K562 (cell line): ENCODE data around the gene SOWAHA. TPM values are rescaled to one million over a fixed set of nuclear protein-coding genes. Genes with fewer than 3 reads are reported as not detected.
A peak's percentile ranks its signal among the peaks of the same experiment; 100 is the strongest.

Experiments
- CTCFL ChIP-seq: IDR thresholded peaks from 2 replicates; pipeline ENCODE4 v1.6.1; 2011; ENCODE audit warnings: borderline replicate concordance, low read depth, mild to moderate bottlenecking, moderate library complexity, low read length; ENCODE audit not compliant: insufficient read depth, poor library complexity, severe bottlenecking
- DLX4 ChIP-seq: fragments of 250-450 bp; sonication (Bioruptor Pico); IDR thresholded peaks from 2 replicates; pipeline ENCODE4 v1.6.1; 2021; ENCODE audit warnings: mild to moderate bottlenecking
- FIP1L1 ChIP-seq: fragments of 200-400 bp; formaldehyde crosslinking; IDR thresholded peaks from 2 replicates; pipeline ENCODE4 v1.6.1; 2018; ENCODE audit warnings: mild to moderate bottlenecking, low read depth, low read length; ENCODE audit not compliant: poor library complexity, severe bottlenecking
- NR0B1 ChIP-seq: fragments of 450-650 bp; IDR thresholded peaks from one replicate; pipeline ENCODE4 v1.6.1; 2018; ENCODE audit warnings: mild to moderate bottlenecking, moderate library complexity; ENCODE audit not compliant: partially characterized antibody
- NRF1 ChIP-seq, 2 experiments: fragments of 450-650 bp; IDR thresholded peaks in 1 of 2; conservative IDR thresholded peaks in 1 of 2; 2 replicates each; pipeline ENCODE4 v1.6.1; 2014; ENCODE audit warnings: mild to moderate bottlenecking in 2 of 2
- POLR2B ChIP-seq: fragments of 450-650 bp; IDR thresholded peaks from 2 replicates; pipeline ENCODE4 v1.6.1; 2018; ENCODE audit warnings: low read depth; ENCODE audit not compliant: partially characterized antibody
- PREB ChIP-seq: sonication (generic); formaldehyde crosslinking; IDR thresholded peaks from 2 replicates; pipeline ENCODE4 v1.8.1; 2023; ENCODE audit warnings: mild to moderate bottlenecking, missing genetic modification reagents
- SMAD4 ChIP-seq: fragments of 250-450 bp; sonication (Bioruptor Pico); conservative IDR thresholded peaks from 2 replicates; pipeline ENCODE4 v1.8.0; 2021; ENCODE audit warnings: inconsistent platforms, mild to moderate bottlenecking, moderate library complexity
- SMARCB1 ChIP-seq: IDR thresholded peaks from 2 replicates; pipeline ENCODE4 v1.6.1; 2011; ENCODE audit warnings: improper control_type of control experiment, low read depth; ENCODE audit not compliant: insufficient read length
- TFE3 ChIP-seq: fragments of 450-650 bp; formaldehyde crosslinking; IDR thresholded peaks from 2 replicates; pipeline ENCODE4 v1.4.0; 2020; ENCODE audit warnings: mild to moderate bottlenecking, mixed read lengths
- ZC3H11A ChIP-seq: IDR thresholded peaks from 2 replicates; pipeline ENCODE4 v1.6.1; 2012; ENCODE audit warnings: low read depth, low read length, improper control_type of control experiment
- ZNF551 ChIP-seq: fragments of 250-450 bp; sonication (Bioruptor Pico); IDR thresholded peaks from 2 replicates; pipeline ENCODE4 v1.5.0; 2021; ENCODE audit warnings: mild to moderate bottlenecking, moderate library complexity
- ZNF584 ChIP-seq: fragments of 200-800 bp; sonication (Bioruptor generic); IDR thresholded peaks from 2 replicates; pipeline ENCODE4 v1.6.1; 2016; ENCODE audit warnings: low read depth, mild to moderate bottlenecking, missing genetic modification characterization, missing compliant biosample characterization
- polyA plus RNA-seq, 8 experiments: library from polyadenylated mRNA; depleted of rRNA in 4 of 8; stranded (reverse) in 5 of 8; unstranded in 3 of 8; fragments of >200 nt; fragmentation: Nextera tagmentation in 2 of 8; fragmentation: Illumina TruSeq in 1 of 8; extraction: Ambion mirVana in 2 of 8; extraction: Trizol in 1 of 8; gene quantifications; 2 replicates each; pipeline versions ENCODE4 v1.2.1 to v1.2.3, GENCODE V29; 2011 to 2014; ENCODE audit warnings: inconsistent platforms in 1 of 8, missing spikeins in 1 of 8
- total RNA-seq, 7 experiments: library from RNA; depleted of rRNA in 6 of 7; stranded (reverse); fragments of >200 nt in 6 of 7; fragmentation: Illumina TruSeq in 2 of 7; extraction: Trizol in 2 of 7; gene quantifications; 2 replicates each; pipeline versions ENCODE4 v1.2.1 to v1.2.3, GENCODE V29; 2011 to 2021; ENCODE audit warnings: low replicate concordance in 1 of 7
- TF ChIP-seq, protein P1 (sequence below): fragments of 250-450 bp; sonication (Bioruptor Pico); IDR thresholded peaks from 2 replicates; pipeline ENCODE4 v1.8.0; 2022; ENCODE audit warnings: moderate library complexity, mild to moderate bottlenecking, inconsistent platforms
- TF ChIP-seq, protein P2 (sequence below): conservative IDR thresholded peaks from 2 replicates; pipeline ENCODE4 v1.6.1; 2011; ENCODE audit warnings: low read depth, mild to moderate bottlenecking, low read length; ENCODE audit not compliant: control insufficient read depth

The SOWAHA gene
- total and polyA plus RNA-seq, 9 of the 15 experiments (the other 6 are each of a cell fraction or from before 2014, with no cell fraction given): not detected

GRCh38 chr5:132777209-132778069, 35.7 kb upstream of the SOWAHA start, which contains the start of gene SEPTIN8 (continued):
- TF ChIP-seq, protein P1, sequence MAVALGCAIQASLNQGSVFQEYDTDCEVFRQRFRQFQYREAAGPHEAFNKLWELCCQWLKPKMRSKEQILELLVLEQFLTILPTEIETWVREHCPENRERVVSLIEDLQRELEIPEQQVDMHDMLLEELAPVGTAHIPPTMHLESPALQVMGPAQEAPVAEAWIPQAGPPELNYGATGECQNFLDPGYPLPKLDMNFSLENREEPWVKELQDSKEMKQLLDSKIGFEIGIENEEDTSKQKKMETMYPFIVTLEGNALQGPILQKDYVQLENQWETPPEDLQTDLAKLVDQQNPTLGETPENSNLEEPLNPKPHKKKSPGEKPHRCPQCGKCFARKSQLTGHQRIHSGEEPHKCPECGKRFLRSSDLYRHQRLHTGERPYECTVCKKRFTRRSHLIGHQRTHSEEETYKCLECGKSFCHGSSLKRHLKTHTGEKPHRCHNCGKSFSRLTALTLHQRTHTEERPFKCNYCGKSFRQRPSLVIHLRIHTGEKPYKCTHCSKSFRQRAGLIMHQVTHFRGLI: no peak
- TF ChIP-seq ZC3H11A: no peak
- TF ChIP-seq, protein P2, sequence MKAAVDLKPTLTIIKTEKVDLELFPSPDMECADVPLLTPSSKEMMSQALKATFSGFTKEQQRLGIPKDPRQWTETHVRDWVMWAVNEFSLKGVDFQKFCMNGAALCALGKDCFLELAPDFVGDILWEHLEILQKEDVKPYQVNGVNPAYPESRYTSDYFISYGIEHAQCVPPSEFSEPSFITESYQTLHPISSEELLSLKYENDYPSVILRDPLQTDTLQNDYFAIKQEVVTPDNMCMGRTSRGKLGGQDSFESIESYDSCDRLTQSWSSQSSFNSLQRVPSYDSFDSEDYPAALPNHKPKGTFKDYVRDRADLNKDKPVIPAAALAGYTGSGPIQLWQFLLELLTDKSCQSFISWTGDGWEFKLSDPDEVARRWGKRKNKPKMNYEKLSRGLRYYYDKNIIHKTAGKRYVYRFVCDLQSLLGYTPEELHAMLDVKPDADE: peak; percentile 21; the same call in 1 of the 2 replicates
- TF ChIP-seq SMAD4: no peak; the same call in 1 of the 2 replicates
- no peak for TF ChIP-seq DLX4 (CRISPR knock-in tag)
- TF ChIP-seq NR0B1: no peak
- no peak for TF ChIP-seq ZNF551 (CRISPR knock-in tag)
- no peak for TF ChIP-seq POLR2B
- TF ChIP-seq ZNF584 (CRISPR knock-in tag): no peak
- no peak for TF ChIP-seq PREB
- TF ChIP-seq FIP1L1: no peak
- TF ChIP-seq NRF1 (conservative IDR thresholded peaks at IDR 0.05 in 1 of 2, IDR thresholded peaks at IDR 0.05 in 1 of 2): peak in 1 of 2 experiments; percentile 21; a peak in 1 of 4 replicates
- no peak for TF ChIP-seq TFE3 (CRISPR knock-in tag)
- TF ChIP-seq CTCFL: no peak
- no peak for TF ChIP-seq SMARCB1
